Parathyroid adenoma (tissue), 2 donors: ENCODE results near the gene MED8.

Experiments
- H2AFZ ChIP-seq: fragments of 300-600 bp; sonication (generic); one replicate; pipeline ENCODE4 v1.7.0; 2017; ENCODE audit warnings: antibody characterized with exemption, mild to moderate bottlenecking
- H3K27ac ChIP-seq: fragments of 300-600 bp; sonication (generic); one replicate; pipeline ENCODE4 v1.7.0; 2017
- H3K27me3 ChIP-seq: fragments of 300-600 bp; sonication (generic); one replicate; pipeline ENCODE4 v1.7.0; 2017; ENCODE audit warnings: low read length; ENCODE audit not compliant: control insufficient read depth, insufficient read depth
- H3K36me3 ChIP-seq: fragments of 300-600 bp; sonication (generic); one replicate; pipeline ENCODE4 v1.7.0; 2017; ENCODE audit warnings: low read length; ENCODE audit not compliant: control insufficient read depth, insufficient read depth
- H3K4me1 ChIP-seq: fragments of 300-600 bp; sonication (generic); one replicate; pipeline ENCODE4 v1.7.0; 2017; ENCODE audit warnings: control low read depth
- H3K4me2 ChIP-seq: fragments of 300-600 bp; sonication (generic); one replicate; pipeline ENCODE4 v1.7.0; 2017; ENCODE audit warnings: low read length
- H3K4me3 ChIP-seq: fragments of 300-600 bp; sonication (generic); one replicate; pipeline ENCODE4 v1.7.0; 2017; ENCODE audit warnings: low read depth, low read length
- H3K79me2 ChIP-seq: fragments of 300-600 bp; sonication (generic); one replicate; pipeline ENCODE4 v1.7.0; 2017; ENCODE audit warnings: control low read depth
- H3K9ac ChIP-seq: fragments of 300-600 bp; sonication (generic); one replicate; pipeline ENCODE4 v1.7.0; 2017; ENCODE audit warnings: mild to moderate bottlenecking
- H3K9me3 ChIP-seq: fragments of 300-600 bp; sonication (generic); one replicate; pipeline ENCODE4 v1.7.0; 2017; ENCODE audit warnings: low read length; ENCODE audit not compliant: control insufficient read depth
- TF ChIP-seq, protein P1 (sequence below): fragments of 300-600 bp; sonication (generic); IDR thresholded peaks from one replicate; pipeline ENCODE4 v1.7.0; 2017; ENCODE audit warnings: antibody characterized with exemption, mild to moderate bottlenecking
- donor health status: primary hyperparathyroidism.

MED8 gene

GRCh38 chr1:43349594-43350306, 39.9 kb downstream of the MED8 start:
- no peaks in the 10 kb centered on the region for H3K79me2 ChIP-seq
- peak overlapping the region; percentile 56 for H3K4me3 ChIP-seq
- peak overlapping the region; percentile 96 for H3K27ac ChIP-seq
- H3K4me1 ChIP-seq: peaks cover 3% of the 10 kb centered on the region
- no peaks in the 10 kb centered on the region for H3K9me3 ChIP-seq
- peak overlapping the region; percentile 90 for H3K4me2 ChIP-seq
- TF ChIP-seq, protein P1, sequence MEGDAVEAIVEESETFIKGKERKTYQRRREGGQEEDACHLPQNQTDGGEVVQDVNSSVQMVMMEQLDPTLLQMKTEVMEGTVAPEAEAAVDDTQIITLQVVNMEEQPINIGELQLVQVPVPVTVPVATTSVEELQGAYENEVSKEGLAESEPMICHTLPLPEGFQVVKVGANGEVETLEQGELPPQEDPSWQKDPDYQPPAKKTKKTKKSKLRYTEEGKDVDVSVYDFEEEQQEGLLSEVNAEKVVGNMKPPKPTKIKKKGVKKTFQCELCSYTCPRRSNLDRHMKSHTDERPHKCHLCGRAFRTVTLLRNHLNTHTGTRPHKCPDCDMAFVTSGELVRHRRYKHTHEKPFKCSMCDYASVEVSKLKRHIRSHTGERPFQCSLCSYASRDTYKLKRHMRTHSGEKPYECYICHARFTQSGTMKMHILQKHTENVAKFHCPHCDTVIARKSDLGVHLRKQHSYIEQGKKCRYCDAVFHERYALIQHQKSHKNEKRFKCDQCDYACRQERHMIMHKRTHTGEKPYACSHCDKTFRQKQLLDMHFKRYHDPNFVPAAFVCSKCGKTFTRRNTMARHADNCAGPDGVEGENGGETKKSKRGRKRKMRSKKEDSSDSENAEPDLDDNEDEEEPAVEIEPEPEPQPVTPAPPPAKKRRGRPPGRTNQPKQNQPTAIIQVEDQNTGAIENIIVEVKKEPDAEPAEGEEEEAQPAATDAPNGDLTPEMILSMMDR: no peak
- no peak overlapping the region for H3K9ac ChIP-seq
- peak overlapping the region; percentile 94 for H2AFZ ChIP-seq
- H3K36me3 ChIP-seq: no peaks in the 10 kb centered on the region
- H3K27me3 ChIP-seq: no peaks in the 10 kb centered on the region

GRCh38 chr1:43348809-43349593, 40.6 kb downstream of the MED8 start:
- Histone ChIP-seq H3K4me1 (peaks cover 3% of the 10 kb centered on the region), H3K4me2 (peak overlapping the region; percentile 90), H3K79me2 (no peaks in the 10 kb centered on the region), H2AFZ (peak overlapping the region; percentile 94), H3K36me3 (no peaks in the 10 kb centered on the region), H3K4me3 (peak overlapping the region; percentile 56), H3K9me3 (no peaks in the 10 kb centered on the region), H3K27ac (peak overlapping the region; percentile 96), H3K9ac (no peak overlapping the region), H3K27me3 (no peaks in the 10 kb centered on the region)
- TF ChIP-seq, protein P1: no peak

- H3K4me3 ChIP-seq: peak overlapping the region; percentile 56
- peak overlapping the region; percentile 96 for H3K27ac ChIP-seq
- no peaks in the 10 kb centered on the region for H3K79me2 ChIP-seq
- H3K36me3 ChIP-seq: no peaks in the 10 kb centered on the region
- H3K27me3 ChIP-seq: no peaks in the 10 kb centered on the region
- peaks cover 3% of the 10 kb centered on the region for H3K4me1 ChIP-seq
- peak overlapping the region; percentile 94 for H2AFZ ChIP-seq
- TF ChIP-seq, protein P1: no peak
- peak overlapping the region; percentile 90 for H3K4me2 ChIP-seq
- no peaks in the 10 kb centered on the region for H3K9me3 ChIP-seq
- H3K9ac ChIP-seq: no peak overlapping the region
Observed at GRCh38 chr1:43348343-43348808, 41.2 kb downstream of the MED8 start.

DNA sequence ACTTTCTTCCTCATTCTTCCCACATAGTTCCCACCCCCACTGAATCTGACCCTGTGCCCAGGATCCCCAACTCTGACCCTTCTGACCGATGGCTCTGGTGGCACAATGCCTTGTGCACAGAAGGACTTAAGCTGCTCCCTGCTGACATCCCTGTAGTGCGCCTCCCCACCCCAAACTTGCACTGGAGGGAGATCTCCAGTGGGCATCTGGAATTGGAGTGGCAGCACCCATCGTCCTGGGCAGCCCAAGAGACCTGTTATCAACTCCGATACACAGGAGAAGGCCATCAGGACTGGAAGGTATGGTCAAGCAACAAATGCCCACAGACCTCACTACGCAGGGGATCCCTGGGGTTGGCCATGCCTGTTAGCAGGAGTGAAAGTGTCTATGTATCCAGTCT, 43.0 kb downstream of the MED8 start:
- TF ChIP-seq, protein P1: no peak
- Histone ChIP-seq H3K9ac (no peak overlapping the region), H3K4me1 (peaks cover 3% of the 10 kb centered on the region), H3K27me3 (no peaks in the 10 kb centered on the region), H2AFZ (no peak overlapping the region), H3K9me3 (no peaks in the 10 kb centered on the region), H3K27ac (no peak overlapping the region), H3K4me2 (no peak overlapping the region), H3K4me3 (no peak overlapping the region), H3K79me2 (no peaks in the 10 kb centered on the region), H3K36me3 (no peaks in the 10 kb centered on the region)
